Central memory CD8-positive, alpha-beta T cell (primary cell): ENCODE results near the gene ARF5.
A peak's percentile ranks its signal among the peaks of the same experiment; 100 is the strongest.
"Not testable (repeated sequence)": the region's sequence is repeated elsewhere in the genome, so short reads cannot be mapped to it uniquely, and the experiment has no call there.

Experiments
- ATAC-seq: fragments of 150-1000 bp; cut with Tn5 transposase; replicated peaks from 2 replicates; pipeline ENCODE4 v1.10.0; 2022; ENCODE audit warnings: mild to moderate bottlenecking, moderate FRiP score, moderate number of reproducible peaks; ENCODE audit not compliant: poor library complexity, severe bottlenecking; ENCODE audit errors: extremely low read depth
- DNase-seq, 2 donors: peaks; one replicate each; pipeline ENCODE4 v3.0.0; 2021; ENCODE audit warnings: low spot score in 2 of 2
- H3K27ac Mint-ChIP-seq: one replicate; pipeline ENCODE4 v1.8.0; 2022; ENCODE audit warnings: low read depth, mild to moderate bottlenecking, moderate library complexity, mixed read lengths
- H3K27me3 Mint-ChIP-seq: one replicate; pipeline ENCODE4 v1.8.0; 2022; ENCODE audit warnings: mixed read lengths
- H3K36me3 Mint-ChIP-seq: one replicate; pipeline ENCODE4 v1.8.0; 2022; ENCODE audit warnings: mild to moderate bottlenecking, moderate library complexity, mixed read lengths; ENCODE audit not compliant: insufficient read depth
- H3K4me1 Mint-ChIP-seq: one replicate; pipeline ENCODE4 v1.8.0; 2022; ENCODE audit warnings: mixed read lengths
- H3K4me3 Mint-ChIP-seq: one replicate; pipeline ENCODE4 v1.8.0; 2022; ENCODE audit warnings: mild to moderate bottlenecking, moderate library complexity, mixed read lengths
- H3K9me3 Mint-ChIP-seq: one replicate; pipeline ENCODE4 v1.8.0; 2022; ENCODE audit warnings: mixed read lengths

The ARF5 gene

GRCh38 chr7:127588019-127588696 lies at the start of gene ARF5:
TSS of gene ARF5 (plus strand) at chr7:127588411. CDS start at chr7:127588499, 88 bp downstream.
- DNase-seq (peak; percentile 78 to 80), ATAC-seq (peak; percentile 86)
- Mint-ChIP-seq H3K4me1 (peaks cover 41% of the 10 kb centered on the region), H3K27me3 (no peaks in the 10 kb centered on the region), H3K9me3 (no peaks in the 10 kb centered on the region), H3K4me3 (peak within 1 kb of the TSS; percentile 94), H3K36me3 (peaks cover 23% of the 10 kb centered on the region), H3K27ac (peak within 1 kb of the TSS; percentile 96)

- H3K9me3 Mint-ChIP-seq: no peaks in the 10 kb centered on the region
- peaks cover 73% of the 10 kb centered on the region for H3K27me3 Mint-ChIP-seq
- H3K27ac Mint-ChIP-seq: no peak overlapping the region
- H3K36me3 Mint-ChIP-seq: no peaks in the 10 kb centered on the region
- no peak for DNase-seq
- H3K4me3 Mint-ChIP-seq: no peak overlapping the region
- no peak for ATAC-seq
- no peaks in the 10 kb centered on the region for H3K4me1 Mint-ChIP-seq
Observed at GRCh38 chr7:127539116-127539515, 49.1 kb upstream of the ARF5 start.

DNA sequence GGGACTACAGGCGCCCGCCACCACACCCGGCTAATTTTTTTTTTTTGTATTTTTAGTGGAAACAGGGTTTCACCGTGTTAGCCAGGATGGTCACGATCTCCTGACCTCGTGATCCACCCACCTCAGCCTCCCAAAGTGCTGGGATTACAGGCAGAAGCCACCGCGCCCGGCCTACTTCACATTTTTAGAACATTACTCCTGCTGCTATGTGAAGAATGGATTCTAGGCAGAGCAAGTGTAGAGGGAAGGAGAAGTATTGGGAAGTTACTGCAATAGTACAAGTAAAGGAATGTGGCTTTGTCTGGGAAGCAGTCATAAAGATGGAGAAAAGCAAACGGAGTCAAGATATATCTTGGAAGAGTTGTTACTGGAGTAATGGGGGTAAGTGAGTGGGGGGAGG lies 47.8 kb upstream of the ARF5 start:
- not testable (repeated sequence) for H3K4me1 Mint-ChIP-seq, DNase-seq, H3K27ac Mint-ChIP-seq, ATAC-seq, H3K9me3 Mint-ChIP-seq, H3K4me3 Mint-ChIP-seq, H3K36me3 Mint-ChIP-seq
- H3K27me3 Mint-ChIP-seq: peaks cover 62% of the 10 kb centered on the region

GRCh38 chr7:127541548-127541947 lies 46.7 kb upstream of the ARF5 start:
- Mint-ChIP-seq H3K4me3 (no peak overlapping the region), H3K9me3 (no peaks in the 10 kb centered on the region), H3K36me3 (no peaks in the 10 kb centered on the region), H3K27ac (no peak overlapping the region), H3K4me1 (no peaks in the 10 kb centered on the region), H3K27me3 (peaks cover 51% of the 10 kb centered on the region)
- DNase-seq (no peak), ATAC-seq (no peak)

GRCh38 chr7:127546313-127546712 lies 41.9 kb upstream of the ARF5 start:
- Mint-ChIP-seq H3K4me3 (no peak overlapping the region), H3K27me3 (peaks cover 32% of the 10 kb centered on the region), H3K4me1 (no peaks in the 10 kb centered on the region), H3K9me3 (no peaks in the 10 kb centered on the region), H3K27ac (no peak overlapping the region), H3K36me3 (no peaks in the 10 kb centered on the region)
- DNase-seq (no peak), ATAC-seq (no peak)

DNA sequence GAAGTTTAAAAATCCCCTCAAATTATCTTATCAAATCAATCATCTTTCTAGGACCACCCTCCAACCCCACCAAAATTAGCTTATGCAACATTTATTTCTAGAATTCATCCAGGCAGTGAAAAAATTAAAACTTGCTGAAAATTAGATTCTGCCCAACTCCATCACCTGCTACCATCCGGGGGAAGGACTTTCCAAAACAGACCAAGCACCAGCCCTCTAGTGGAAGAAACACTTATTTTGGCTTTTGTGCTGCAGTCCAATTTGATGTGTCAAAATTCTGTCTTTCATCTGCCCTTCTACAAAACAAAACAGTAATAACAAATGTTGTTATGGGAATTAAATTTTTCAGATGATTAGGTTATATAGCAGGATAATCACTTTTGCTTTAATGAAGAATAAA lies 38.0 kb upstream of the ARF5 start:
- peaks cover 22% of the 10 kb centered on the region for H3K27me3 Mint-ChIP-seq
- H3K4me1 Mint-ChIP-seq: no peaks in the 10 kb centered on the region
- H3K27ac Mint-ChIP-seq: no peak overlapping the region
- no peak for ATAC-seq
- H3K4me3 Mint-ChIP-seq: no peak overlapping the region
- no peaks in the 10 kb centered on the region for H3K9me3 Mint-ChIP-seq
- DNase-seq: no peak
- H3K36me3 Mint-ChIP-seq: no peaks in the 10 kb centered on the region

- Mint-ChIP-seq H3K27me3 (peaks cover 22% of the 10 kb centered on the region), H3K9me3 (no peaks in the 10 kb centered on the region), H3K27ac (no peak overlapping the region), H3K4me1 (no peaks in the 10 kb centered on the region), H3K36me3 (no peaks in the 10 kb centered on the region), H3K4me3 (no peak overlapping the region)
- no peak for ATAC-seq
- DNase-seq: no peak
Observed at GRCh38 chr7:127551941-127552340, 36.3 kb upstream of the ARF5 start.

- Mint-ChIP-seq H3K36me3 (peaks cover 1% of the 10 kb centered on the region), H3K27ac (no peak overlapping the region), H3K4me3 (no peak overlapping the region), H3K4me1 (no peaks in the 10 kb centered on the region), H3K9me3 (no peaks in the 10 kb centered on the region), H3K27me3 (no peaks in the 10 kb centered on the region)
- no peak for DNase-seq
- no peak for ATAC-seq
Observed at GRCh38 chr7:127556404-127556803, 31.8 kb upstream of the ARF5 start.

GRCh38 chr7:127557803-127558202 lies 30.4 kb upstream of the ARF5 start:
- H3K4me3 Mint-ChIP-seq: no peak overlapping the region
- no peaks in the 10 kb centered on the region for H3K4me1 Mint-ChIP-seq
- H3K27me3 Mint-ChIP-seq: no peaks in the 10 kb centered on the region
- no peaks in the 10 kb centered on the region for H3K9me3 Mint-ChIP-seq
- H3K27ac Mint-ChIP-seq: no peak overlapping the region
- peaks cover 1% of the 10 kb centered on the region for H3K36me3 Mint-ChIP-seq
- ATAC-seq (no peak), DNase-seq (no peak)

- H3K36me3 Mint-ChIP-seq: peaks cover 1% of the 10 kb centered on the region
- no peaks in the 10 kb centered on the region for H3K4me1 Mint-ChIP-seq
- peaks cover 4% of the 10 kb centered on the region for H3K9me3 Mint-ChIP-seq
- no peaks in the 10 kb centered on the region for H3K27me3 Mint-ChIP-seq
- no peak for ATAC-seq
- H3K4me3 Mint-ChIP-seq: no peak overlapping the region
- H3K27ac Mint-ChIP-seq: no peak overlapping the region
- DNase-seq: no peak
Observed at GRCh38 chr7:127566242-127566641, 22.0 kb upstream of the ARF5 start.

DNA sequence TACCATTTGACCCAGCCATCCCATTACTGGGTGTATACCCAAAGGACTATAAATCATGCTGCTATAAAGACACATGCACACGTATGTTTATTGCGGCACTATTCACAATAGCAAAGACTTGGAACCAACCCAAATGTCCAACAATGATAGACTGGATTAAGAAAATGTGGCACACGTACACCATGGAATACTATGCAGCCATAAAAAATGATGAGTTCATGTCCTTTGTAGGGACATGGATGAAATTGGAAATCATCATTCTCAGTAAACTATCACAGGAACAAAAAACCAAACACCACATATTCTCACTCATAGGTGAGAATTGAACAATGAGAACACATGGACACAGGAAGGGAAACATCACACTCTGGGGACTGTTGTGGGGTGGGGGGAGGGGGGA lies 20.2 kb upstream of the ARF5 start:
- not testable (repeated sequence) for H3K4me1 Mint-ChIP-seq, H3K4me3 Mint-ChIP-seq, H3K27me3 Mint-ChIP-seq, H3K27ac Mint-ChIP-seq, DNase-seq, H3K36me3 Mint-ChIP-seq, ATAC-seq, H3K9me3 Mint-ChIP-seq

DNA sequence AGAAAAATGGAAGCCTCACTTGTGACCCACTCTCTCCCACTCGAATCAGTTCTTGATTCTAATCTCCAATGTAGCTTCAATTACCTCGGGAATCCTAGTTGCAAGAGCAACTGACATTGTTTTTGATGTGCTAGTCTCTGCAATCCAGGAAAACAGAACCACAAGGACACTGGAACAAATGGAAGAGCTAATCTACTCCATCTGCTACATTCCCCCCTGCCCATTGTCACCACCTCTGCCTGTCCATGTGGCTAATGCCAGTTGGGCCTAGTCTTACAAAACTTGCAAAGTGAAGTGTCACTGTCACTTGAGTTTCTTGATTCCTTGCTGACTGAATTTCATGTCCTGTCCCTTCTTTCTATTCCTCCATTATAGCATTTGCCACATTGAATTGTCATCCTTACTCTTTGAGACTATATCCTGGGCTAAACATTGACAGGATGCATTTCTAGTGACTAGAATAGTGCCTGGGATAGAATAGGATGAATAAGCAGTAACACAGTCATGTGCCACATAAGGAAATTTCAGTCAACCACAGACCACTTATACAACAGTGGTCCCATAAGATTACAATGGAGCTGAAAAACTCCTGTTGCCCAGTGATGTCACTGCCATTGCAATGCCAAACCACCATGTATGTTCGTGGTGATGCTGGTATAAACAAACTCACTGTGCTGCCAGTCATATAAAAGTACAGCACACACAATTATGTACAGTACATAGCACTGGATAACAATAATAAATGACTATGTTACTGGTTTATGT lies 16.3 kb upstream of the ARF5 start:
- H3K27me3 Mint-ChIP-seq: no peaks in the 10 kb centered on the region
- H3K9me3 Mint-ChIP-seq: no peaks in the 10 kb centered on the region
- H3K36me3 Mint-ChIP-seq: peaks cover 2% of the 10 kb centered on the region
- H3K27ac Mint-ChIP-seq: no peak overlapping the region
- DNase-seq (no peak), ATAC-seq (no peak)
- peaks cover 10% of the 10 kb centered on the region for H3K4me1 Mint-ChIP-seq
- H3K4me3 Mint-ChIP-seq: no peak overlapping the region

- peaks cover 44% of the 10 kb centered on the region for H3K4me1 Mint-ChIP-seq
- peaks cover 10% of the 10 kb centered on the region for H3K36me3 Mint-ChIP-seq
- no peak overlapping the region for H3K27ac Mint-ChIP-seq
Observed at GRCh38 chr7:127578036-127578684, 10.1 kb upstream of the ARF5 start.

More at GRCh38 chr7:127578036-127578684, 10.1 kb upstream of the ARF5 start:
- ATAC-seq (no peak), DNase-seq (no peak)
- Mint-ChIP-seq H3K9me3 (no peaks in the 10 kb centered on the region), H3K4me3 (no peak overlapping the region), H3K27me3 (no peaks in the 10 kb centered on the region)
